ENCODE results near the gene PCSK6.
"Not testable (repeated sequence)": the region's sequence is repeated elsewhere in the genome, so short reads cannot be mapped to it uniquely, and the experiment has no call there.

PCSK6 gene

GRCh38 chr15:101464256-101464998, 25.1 kb downstream of the PCSK6 start:
- Histone ChIP-seq H3K4me1 (ENCODE audit: control insufficient read depth in 1 of 2, insufficient read depth in 2 of 2, low read length in 2 of 2) (no peaks in the 10 kb centered on the region), H3K4me3 (ENCODE audit: low read depth in 1 of 2, low read length in 2 of 2) (no peak overlapping the region), H3K9me3 (ENCODE audit: control insufficient read depth in 1 of 2, low read length in 2 of 2) (peaks cover 0 to 3% of the 10 kb centered on the region in 2 donors), H3K36me3 (ENCODE audit: control insufficient read depth in 1 of 2, insufficient read depth in 2 of 2, low read length in 2 of 2) (no peaks in the 10 kb centered on the region), H3K27ac (ENCODE audit: low read length) (no peak overlapping the region), H3K27me3 (ENCODE audit: low read depth, low read length) (no peaks in the 10 kb centered on the region)

GRCh38 chr15:101463696-101464095, 25.8 kb downstream of the PCSK6 start:
- not testable (repeated sequence) for H3K27ac ChIP-seq (ENCODE audit: low read length); H3K36me3 ChIP-seq (ENCODE audit: control insufficient read depth in 1 of 2, insufficient read depth in 2 of 2, low read length in 2 of 2); H3K4me3 ChIP-seq (ENCODE audit: low read depth in 1 of 2, low read length in 2 of 2); H3K4me1 ChIP-seq (ENCODE audit: control insufficient read depth in 1 of 2, insufficient read depth in 2 of 2, low read length in 2 of 2); H3K27me3 ChIP-seq (ENCODE audit: low read depth, low read length); H3K9me3 ChIP-seq (ENCODE audit: control insufficient read depth in 1 of 2, low read length in 2 of 2)

- Histone ChIP-seq H3K4me1 (ENCODE audit: control insufficient read depth in 1 of 2, insufficient read depth in 2 of 2, low read length in 2 of 2) (no peaks in the 10 kb centered on the region), H3K27ac (ENCODE audit: low read length) (no peak overlapping the region), H3K4me3 (ENCODE audit: low read depth in 1 of 2, low read length in 2 of 2) (no peak overlapping the region), H3K27me3 (ENCODE audit: low read depth, low read length) (no peaks in the 10 kb centered on the region), H3K36me3 (ENCODE audit: control insufficient read depth in 1 of 2, insufficient read depth in 2 of 2, low read length in 2 of 2) (no peaks in the 10 kb centered on the region), H3K9me3 (ENCODE audit: control insufficient read depth in 1 of 2, low read length in 2 of 2) (peaks cover 0 to 3% of the 10 kb centered on the region in 2 donors)
Measured at GRCh38 chr15:101463270-101463669, 26.2 kb downstream of the PCSK6 start.

- Histone ChIP-seq H3K27me3 (ENCODE audit: low read depth, low read length) (no peaks in the 10 kb centered on the region), H3K4me1 (ENCODE audit: control insufficient read depth in 1 of 2, insufficient read depth in 2 of 2, low read length in 2 of 2) (no peaks in the 10 kb centered on the region), H3K27ac (ENCODE audit: low read length) (no peak overlapping the region), H3K9me3 (ENCODE audit: control insufficient read depth in 1 of 2, low read length in 2 of 2) (peaks cover 0 to 1% of the 10 kb centered on the region in 2 donors), H3K36me3 (ENCODE audit: control insufficient read depth in 1 of 2, insufficient read depth in 2 of 2, low read length in 2 of 2) (no peaks in the 10 kb centered on the region), H3K4me3 (ENCODE audit: low read depth in 1 of 2, low read length in 2 of 2) (no peak overlapping the region)
Measured at GRCh38 chr15:101461097-101461496, 28.4 kb downstream of the PCSK6 start.

GRCh38 chr15:101459579-101460300, 29.8 kb downstream of the PCSK6 start:
- H3K27ac ChIP-seq (ENCODE audit: low read length): no peak overlapping the region
- H3K9me3 ChIP-seq (ENCODE audit: control insufficient read depth in 1 of 2, low read length in 2 of 2): no peaks in the 10 kb centered on the region
- no peaks in the 10 kb centered on the region for H3K27me3 ChIP-seq (ENCODE audit: low read depth, low read length)
- no peaks in the 10 kb centered on the region for H3K4me1 ChIP-seq (ENCODE audit: control insufficient read depth in 1 of 2, insufficient read depth in 2 of 2, low read length in 2 of 2)
- H3K4me3 ChIP-seq (ENCODE audit: low read depth in 1 of 2, low read length in 2 of 2): no peak overlapping the region
- H3K36me3 ChIP-seq (ENCODE audit: control insufficient read depth in 1 of 2, insufficient read depth in 2 of 2, low read length in 2 of 2): no peaks in the 10 kb centered on the region

GRCh38 chr15:101458908-101459578, 30.5 kb downstream of the PCSK6 start:
- Histone ChIP-seq H3K9me3 (ENCODE audit: control insufficient read depth in 1 of 2, low read length in 2 of 2) (no peaks in the 10 kb centered on the region), H3K4me3 (ENCODE audit: low read depth in 1 of 2, low read length in 2 of 2) (no peak overlapping the region), H3K36me3 (ENCODE audit: control insufficient read depth in 1 of 2, insufficient read depth in 2 of 2, low read length in 2 of 2) (no peaks in the 10 kb centered on the region), H3K27me3 (ENCODE audit: low read depth, low read length) (no peaks in the 10 kb centered on the region), H3K4me1 (ENCODE audit: control insufficient read depth in 1 of 2, insufficient read depth in 2 of 2, low read length in 2 of 2) (no peaks in the 10 kb centered on the region), H3K27ac (ENCODE audit: low read length) (no peak overlapping the region)

GRCh38 chr15:101458158-101458900, 31.2 kb downstream of the PCSK6 start:
- Histone ChIP-seq H3K4me3 (ENCODE audit: low read depth in 1 of 2, low read length in 2 of 2) (no peak overlapping the region), H3K27ac (ENCODE audit: low read length) (no peak overlapping the region), H3K9me3 (ENCODE audit: control insufficient read depth in 1 of 2, low read length in 2 of 2) (no peaks in the 10 kb centered on the region), H3K4me1 (ENCODE audit: control insufficient read depth in 1 of 2, insufficient read depth in 2 of 2, low read length in 2 of 2) (no peaks in the 10 kb centered on the region), H3K36me3 (ENCODE audit: control insufficient read depth in 1 of 2, insufficient read depth in 2 of 2, low read length in 2 of 2) (no peaks in the 10 kb centered on the region), H3K27me3 (ENCODE audit: low read depth, low read length) (no peaks in the 10 kb centered on the region)

- no peaks in the 10 kb centered on the region for H3K4me1 ChIP-seq (ENCODE audit: control insufficient read depth in 1 of 2, insufficient read depth in 2 of 2, low read length in 2 of 2)
- H3K36me3 ChIP-seq (ENCODE audit: control insufficient read depth in 1 of 2, insufficient read depth in 2 of 2, low read length in 2 of 2): no peaks in the 10 kb centered on the region
- H3K27ac ChIP-seq (ENCODE audit: low read length): no peak overlapping the region
- H3K4me3 ChIP-seq (ENCODE audit: low read depth in 1 of 2, low read length in 2 of 2): no peak overlapping the region
- no peaks in the 10 kb centered on the region for H3K27me3 ChIP-seq (ENCODE audit: low read depth, low read length)
- no peaks in the 10 kb centered on the region for H3K9me3 ChIP-seq (ENCODE audit: control insufficient read depth in 1 of 2, low read length in 2 of 2)
Measured at GRCh38 chr15:101457696-101458095, 31.8 kb downstream of the PCSK6 start.

GRCh38 chr15:101456057-101456739, 33.3 kb downstream of the PCSK6 start:
- Histone ChIP-seq H3K27me3 (ENCODE audit: low read depth, low read length) (no peaks in the 10 kb centered on the region), H3K27ac (ENCODE audit: low read length) (no peak overlapping the region), H3K9me3 (ENCODE audit: control insufficient read depth in 1 of 2, low read length in 2 of 2) (no peaks in the 10 kb centered on the region), H3K4me3 (ENCODE audit: low read depth in 1 of 2, low read length in 2 of 2) (no peak overlapping the region), H3K4me1 (ENCODE audit: control insufficient read depth in 1 of 2, insufficient read depth in 2 of 2, low read length in 2 of 2) (no peaks in the 10 kb centered on the region), H3K36me3 (ENCODE audit: control insufficient read depth in 1 of 2, insufficient read depth in 2 of 2, low read length in 2 of 2) (no peaks in the 10 kb centered on the region)

GRCh38 chr15:101455291-101456025, 34.0 kb downstream of the PCSK6 start:
- H3K27ac ChIP-seq (ENCODE audit: low read length): no peak overlapping the region
- no peaks in the 10 kb centered on the region for H3K27me3 ChIP-seq (ENCODE audit: low read depth, low read length)
- H3K4me1 ChIP-seq (ENCODE audit: control insufficient read depth in 1 of 2, insufficient read depth in 2 of 2, low read length in 2 of 2): no peaks in the 10 kb centered on the region
- H3K36me3 ChIP-seq (ENCODE audit: control insufficient read depth in 1 of 2, insufficient read depth in 2 of 2, low read length in 2 of 2): no peaks in the 10 kb centered on the region
- H3K4me3 ChIP-seq (ENCODE audit: low read depth in 1 of 2, low read length in 2 of 2): no peak overlapping the region
- H3K9me3 ChIP-seq (ENCODE audit: control insufficient read depth in 1 of 2, low read length in 2 of 2): no peaks in the 10 kb centered on the region

Data from muscle layer of duodenum (tissue), 2 donors.